Left colon (tissue), 2 donors: ENCODE measurements around the gene TRMT44. TPM values are rescaled to one million over a fixed set of nuclear protein-coding genes. Genes with fewer than 3 reads are reported as not detected.

ENCODE experiments used
- ATAC-seq: fragments of 200-7000 bp; cut with Tn5 transposase; one replicate; pipeline ENCODE4 v1.9.1; 2020; ENCODE audit warnings: mild to moderate bottlenecking, moderate library complexity
- DNase-seq, 2 donors: peaks; one replicate each; pipeline ENCODE4 v3.0.0-alpha.2; 2020
- intact Hi-C, 2 donors: fragments of 100-400 bp; cut with DNase I in 1 of 2; cut with micrococcal nuclease in 1 of 2; formaldehyde crosslinking; loops; one replicate each; pipeline versions ENCODE4 v1.11.2 to v1.14.0; 2022; cut with DNase I, micrococcal nuclease
- total RNA-seq, 2 donors: library from RNA; stranded (reverse); fragmentation: NEBNext Ultra II Directional; extraction: Animal tissue kit (Norgen Biotek cat#: 25700); gene quantifications; one replicate each; pipeline ENCODE4 v1.2.1, GENCODE V29; 2021
- donor health status: DM: no; HTN: no; CAD: no.
- donor health status: DM: yes; HTN: yes; CAD: no.

TRMT44 gene
- total RNA-seq, 2 donors from 2014 or later, result 14.3 to 16.4 TPM

- intact Hi-C loops, result loop anchor here (10.0 kb wide), 2 partner anchors 85 to 135 kb away; partner anchors contain the start of gene CPZ (in 1 of the 2)
- DNase-seq, result peak in 1 of 2 donors; percentile 81
- peak; percentile 100 for ATAC-seq
Measured at GRCh38 chr4:8459867-8460445, 19.4 kb downstream of the TRMT44 start.

- no peak for ATAC-seq
- no peak for DNase-seq
- intact Hi-C loops, result loop anchor here (10.0 kb wide), 2 partner anchors 84 to 134 kb away; partner anchors contain the start of gene CPZ (in 1 of the 2)
Measured at GRCh38 chr4:8461086-8461485, 20.5 kb downstream of the TRMT44 start.

- DNase-seq, result no peak
- intact Hi-C loops, result loop anchor here (10.0 kb wide), 2 partner anchors 83 to 133 kb away; partner anchors contain the start of gene CPZ (in 1 of the 2)
- ATAC-seq, result no peak
Measured at GRCh38 chr4:8461616-8462015, 21.0 kb downstream of the TRMT44 start.

- DNase-seq (no peak), ATAC-seq (no peak)
- intact Hi-C loops, result loop anchor here (10.0 kb wide), 2 partner anchors 81 to 131 kb away; partner anchors contain the start of gene CPZ (in 1 of the 2)
Measured at GRCh38 chr4:8463811-8464210, 23.2 kb downstream of the TRMT44 start.

- intact Hi-C loops, result loop anchor here (10.0 kb wide), 2 partner anchors 80 to 130 kb away; partner anchors contain the start of gene CPZ (in 1 of the 2)
- ATAC-seq (no peak), DNase-seq (no peak)
Measured at GRCh38 chr4:8464381-8464780, 23.8 kb downstream of the TRMT44 start.

- ATAC-seq, result no peak
- no peak for DNase-seq
- intact Hi-C loops, result loop anchor here (5.0 to 10.0 kb wide), 3 partner anchors 79 to 129 kb away; partner anchors contain the start of gene CPZ (in 2 of the 2)
Measured at GRCh38 chr4:8465615-8466611, 25.3 kb downstream of the TRMT44 start.

GRCh38 chr4:8467016-8467415 is 26.4 kb downstream of the TRMT44 start:
- no peak for ATAC-seq
- DNase-seq, result no peak
- intact Hi-C loops, result loop anchor here (5.0 to 10.0 kb wide), 3 partner anchors 78 to 128 kb away; partner anchors contain the start of gene CPZ (in 2 of the 2)

- intact Hi-C loops, result loop anchor here (5.0 to 10.0 kb wide), 3 partner anchors 76 to 126 kb away; partner anchors contain the start of gene CPZ (in 2 of the 2)
- DNase-seq (peak; percentile 48 to 55), ATAC-seq (peak; percentile 79)
Measured at GRCh38 chr4:8468746-8469535, 28.4 kb downstream of the TRMT44 start.

GRCh38 chr4:8469550-8469949 is 29.0 kb downstream of the TRMT44 start:
- intact Hi-C loops, result loop anchor here (5.0 to 10.0 kb wide), 3 partner anchors 75 to 125 kb away; partner anchors contain the start of gene CPZ (in 2 of the 2)
- ATAC-seq, result no peak
- no peak for DNase-seq

GRCh38 chr4:8470451-8471024 is 30.0 kb downstream of the TRMT44 start:
- intact Hi-C loops, result no loop called here
- DNase-seq (no peak), ATAC-seq (no peak)

GRCh38 chr4:8471211-8471875 is 30.8 kb downstream of the TRMT44 start:
- intact Hi-C loops, result no loop called here
- ATAC-seq (no peak), DNase-seq (no peak)

- DNase-seq (no peak), ATAC-seq (no peak)
- intact Hi-C loops, result no loop called here
Measured at GRCh38 chr4:8472158-8472688, 31.6 kb downstream of the TRMT44 start.

GRCh38 chr4:8472689-8473197 is 32.2 kb downstream of the TRMT44 start:
- DNase-seq (no peak), ATAC-seq (no peak)
- intact Hi-C loops, result no loop called here

GRCh38 chr4:8473198-8473919 is 32.8 kb downstream of the TRMT44 start:
- DNase-seq (no peak), ATAC-seq (no peak)
- intact Hi-C loops, result no loop called here

GRCh38 chr4:8473920-8474590 is 33.5 kb downstream of the TRMT44 start:
- ATAC-seq (no peak), DNase-seq (no peak)
- intact Hi-C loops, result no loop called here

GRCh38 chr4:8474856-8475255 is 34.3 kb downstream of the TRMT44 start:
- intact Hi-C loops, result no loop called here
- DNase-seq (no peak), ATAC-seq (no peak)
